GM23248 (cell line): ENCODE measurements around the gene PEX26. TPM values are rescaled to one million over a fixed set of nuclear protein-coding genes. Genes with fewer than 3 reads are reported as not detected.

Source experiments
- DNase-seq: peaks from one replicate; pipeline ENCODE4 v3.0.0-alpha.2; 2015
- H2AFZ ChIP-seq: fragments of 200-600 bp; sonication (generic); 2 replicates; pipeline ENCODE4 v1.6.1; 2016; ENCODE audit warnings: antibody characterized with exemption
- H3F3A ChIP-seq: fragments of 200-600 bp; sonication (generic); 2 replicates; pipeline ENCODE4 v1.6.1; 2016; ENCODE audit warnings: mild to moderate bottlenecking, antibody characterized with exemption, mixed run types; ENCODE audit not compliant: insufficient read depth
- H3K27ac ChIP-seq: fragments of 200-600 bp; sonication (generic); 2 replicates; pipeline ENCODE4 v1.5.1; 2016; ENCODE audit warnings: mild to moderate bottlenecking
- H3K27me3 ChIP-seq: fragments of 200-600 bp; sonication (generic); replicated peaks from 2 replicates; pipeline ENCODE4 v1.6.1; 2016; ENCODE audit warnings: mild to moderate bottlenecking; ENCODE audit not compliant: insufficient read depth
- H3K36me3 ChIP-seq: fragments of 200-600 bp; sonication (generic); 2 replicates; pipeline ENCODE4 v1.6.1; 2016; ENCODE audit warnings: low read depth, mild to moderate bottlenecking
- H3K4me1 ChIP-seq: fragments of 200-600 bp; sonication (generic); 2 replicates; pipeline ENCODE4 v1.6.1; 2016; ENCODE audit warnings: mild to moderate bottlenecking; ENCODE audit not compliant: insufficient read depth
- H3K4me2 ChIP-seq: fragments of 200-600 bp; sonication (generic); one replicate; pipeline ENCODE4 v1.6.1; 2016; ENCODE audit warnings: mild to moderate bottlenecking; ENCODE audit not compliant: unreplicated experiment
- H3K4me3 ChIP-seq: fragments of 200-600 bp; sonication (generic); 2 replicates; pipeline ENCODE4 v1.5.1; 2016; ENCODE audit warnings: mild to moderate bottlenecking
- H3K79me2 ChIP-seq: fragments of 200-600 bp; sonication (generic); 2 replicates; pipeline ENCODE4 v1.6.1; 2016; ENCODE audit warnings: mild to moderate bottlenecking; ENCODE audit not compliant: insufficient read depth
- H3K9ac ChIP-seq: fragments of 200-600 bp; sonication (generic); 2 replicates; pipeline ENCODE4 v1.6.1; 2016; ENCODE audit warnings: mild to moderate bottlenecking
- H3K9me2 ChIP-seq: fragments of 200-600 bp; sonication (generic); 2 replicates; pipeline ENCODE4 v1.6.1; 2016; ENCODE audit warnings: mixed run types, mild to moderate bottlenecking, moderate library complexity; ENCODE audit not compliant: insufficient read depth
- H3K9me3 ChIP-seq: fragments of 200-600 bp; sonication (generic); one replicate; pipeline ENCODE4 v1.6.1; 2017; ENCODE audit warnings: low read depth
- H4K20me1 ChIP-seq: fragments of 200-600 bp; sonication (generic); 2 replicates; pipeline ENCODE4 v1.6.0; 2016; ENCODE audit not compliant: insufficient read depth
- EZH2 ChIP-seq: fragments of 200-600 bp; sonication (generic); IDR thresholded peaks from 2 replicates; pipeline ENCODE4 v1.6.1; 2018; ENCODE audit warnings: antibody characterized with exemption, mild to moderate bottlenecking; ENCODE audit not compliant: insufficient read depth, poor library complexity, severe bottlenecking
- EZH2phosphoT487 ChIP-seq: fragments of 200-600 bp; sonication (generic); IDR thresholded peaks from 2 replicates; pipeline ENCODE4 v1.6.1; 2018; ENCODE audit warnings: antibody characterized with exemption, moderate library complexity, mild to moderate bottlenecking, low read depth; ENCODE audit not compliant: insufficient read depth
- WGBS, 2 experiments: methylation state at CpG; one replicate each; pipeline ENCODE4 v1.1.6; 2015 to 2017; ENCODE audit warnings: low lambda C conversion rate in 2 of 2, low coverage in 1 of 2; ENCODE audit errors: missing lambda C conversion rate in 2 of 2; 5-methylcytosine and 5-hydroxymethylcytosine counted together
- in situ Hi-C: fragments of 300-500 bp; cut with MboI; formaldehyde crosslinking; loops from 2 replicates; pipeline ENCODE4 v1.15.0; 2020
- polyA plus RNA-seq: library from polyadenylated mRNA; unstranded; fragments of >200 nt; fragmentation: Nextera tagmentation; extraction: Ambion mirVana; gene quantifications from 2 replicates; pipeline ENCODE4 v1.2.1, GENCODE V29; 2016
- total RNA-seq: library from RNA; depleted of rRNA; stranded (reverse); fragments of >200 nt; shearing (Covaris generic); gene quantifications from 2 replicates; pipeline ENCODE4 v1.2.3, GENCODE V29; 2014

The PEX26 gene
- total and polyA plus RNA-seq, 2 experiments from 2014 or later, result 4.7 to 32.2 TPM

DNA sequence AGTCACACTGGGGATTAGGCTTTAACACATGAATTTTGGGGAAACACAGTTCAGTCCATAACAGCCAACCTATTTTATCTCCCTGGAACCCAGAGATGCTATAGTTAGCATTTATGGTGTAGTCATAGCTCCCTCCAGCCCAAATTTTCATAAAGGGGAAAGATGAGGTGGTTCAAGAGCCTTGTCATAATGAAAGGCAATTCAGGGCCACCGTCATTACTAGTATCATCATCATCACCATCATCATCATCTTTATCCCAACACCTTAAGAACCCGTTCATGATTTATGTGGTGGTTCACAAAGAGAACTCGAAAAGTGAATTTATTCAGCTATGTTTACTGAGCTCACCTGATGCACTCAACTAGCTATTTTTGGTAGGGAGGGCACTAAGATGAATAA, 30.4 kb downstream of the PEX26 start:
- H3K4me1 ChIP-seq, result no peaks in the 10 kb centered on the region
- H3K4me3 ChIP-seq, result no peak overlapping the region
- no peaks in the 10 kb centered on the region for H3K9me3 ChIP-seq
- H3K4me2 ChIP-seq, result no peak overlapping the region
- no peak for TF ChIP-seq EZH2
- TF ChIP-seq EZH2phosphoT487, result no peak
- peaks cover 7% of the 10 kb centered on the region for H3F3A ChIP-seq
- H2AFZ ChIP-seq, result no peak overlapping the region
- H3K36me3 ChIP-seq, result no peaks in the 10 kb centered on the region
- no peak overlapping the region for H3K27ac ChIP-seq
- no peaks in the 10 kb centered on the region for H3K79me2 ChIP-seq
- H3K9ac ChIP-seq, result no peak overlapping the region
- H4K20me1 ChIP-seq, result no peaks in the 10 kb centered on the region
- DNase-seq, result no peak
- in situ Hi-C loops, result no loop called here
- WGBS, 2 experiments, result 95 to 97% methylated on average over 3 of the region's 3 CpGs
- H3K9me2 ChIP-seq, result no peaks in the 10 kb centered on the region
- no peaks in the 10 kb centered on the region for H3K27me3 ChIP-seq

DNA sequence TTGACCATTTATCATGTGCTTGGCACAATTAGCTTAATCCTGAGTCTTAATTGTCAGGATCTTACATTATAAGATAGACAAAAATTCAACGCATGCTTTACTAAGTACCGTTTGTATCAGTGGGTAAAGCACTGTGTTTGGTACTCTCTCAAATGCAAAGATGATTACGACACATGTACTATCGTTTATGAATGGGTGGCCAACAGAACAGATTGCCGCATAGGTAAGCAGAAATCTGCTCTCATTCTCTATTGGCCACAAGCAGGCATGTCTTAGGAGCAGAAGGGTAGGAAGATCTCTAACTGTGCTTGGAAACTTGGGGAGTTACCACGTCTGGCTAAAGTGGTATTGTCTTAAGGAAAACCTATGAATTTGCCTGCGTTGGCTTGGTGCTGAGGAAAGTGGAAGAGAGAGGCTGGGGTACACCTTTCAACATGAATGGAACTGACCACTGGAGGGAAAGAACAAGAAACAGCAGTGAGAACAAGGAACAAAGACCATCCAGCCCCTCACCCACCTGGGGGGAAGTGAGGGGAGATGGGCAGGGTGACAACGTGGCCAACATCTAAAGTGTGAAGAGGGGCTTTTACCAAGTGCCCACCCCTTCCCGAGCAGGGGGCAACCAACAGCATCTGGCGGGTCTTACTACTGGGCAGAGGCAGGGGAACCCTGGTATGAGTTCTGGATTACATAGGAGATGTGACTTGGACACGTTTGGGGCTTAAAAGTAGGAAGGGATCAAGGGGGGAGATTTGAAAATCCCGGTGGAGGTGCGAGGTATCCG, 31.8 kb downstream of the PEX26 start:
- 49 to 56% methylated on average over 14 of the region's 14 CpGs for WGBS, 2 experiments
- Histone ChIP-seq H3K79me2 (no peaks in the 10 kb centered on the region), H3K27ac (no peak overlapping the region), H3K4me3 (no peak overlapping the region; the same call in 1 of the 2 replicates), H2AFZ (no peak overlapping the region; the same call in 1 of the 2 replicates), H3K9me2 (no peaks in the 10 kb centered on the region), H4K20me1 (no peaks in the 10 kb centered on the region), H3K4me2 (no peak overlapping the region), H3K4me1 (no peaks in the 10 kb centered on the region), H3K27me3 (no peaks in the 10 kb centered on the region), H3K36me3 (no peaks in the 10 kb centered on the region), H3F3A (peaks cover 7% of the 10 kb centered on the region), H3K9ac (no peak overlapping the region; the same call in 1 of the 2 replicates), H3K9me3 (no peaks in the 10 kb centered on the region)
- in situ Hi-C loops, result no loop called here
- DNase-seq, result no peak
- TF ChIP-seq EZH2 (no peak), EZH2phosphoT487 (no peak)

GRCh38 chr22:18110194-18110953, 32.6 kb downstream of the PEX26 start, which contains the start of gene TUBA8:
TUBA8 (plus strand) TSS chr22:18110809; CDS start chr22:18110866, 57 bp downstream.
- H3K9me2 ChIP-seq, result no peaks in the 10 kb centered on the region
- peaks cover 7% of the 10 kb centered on the region for H3F3A ChIP-seq
- peak within 1 kb of the TSS; percentile 29 for H3K9ac ChIP-seq
- no peaks in the 10 kb centered on the region for H3K27me3 ChIP-seq
- H3K4me1 ChIP-seq, result no peaks in the 10 kb centered on the region
- H3K4me3 ChIP-seq, result peak within 1 kb of the TSS; percentile 68
- no peaks in the 10 kb centered on the region for H3K79me2 ChIP-seq
- in situ Hi-C loops, result no loop called here
- H2AFZ ChIP-seq, result peak within 1 kb of the TSS; percentile 37
- H3K4me2 ChIP-seq, result peak within 1 kb of the TSS; percentile 65
- no peaks in the 10 kb centered on the region for H4K20me1 ChIP-seq
- H3K27ac ChIP-seq, result no peak within 1 kb of the TSS
- TF ChIP-seq EZH2 (no peak), EZH2phosphoT487 (no peak)
- H3K9me3 ChIP-seq, result no peaks in the 10 kb centered on the region
- DNase-seq, result peak; percentile 75
- 2 to 3% methylated on average over 42 to 62 of the region's 72 CpGs for WGBS, 2 experiments
- no peaks in the 10 kb centered on the region for H3K36me3 ChIP-seq

GRCh38 chr22:18110954-18111758, 33.4 kb downstream of the PEX26 start:
- 7 to 10% methylated on average over 34 of the region's 39 CpGs for WGBS, 2 experiments
- peak; percentile 10 for DNase-seq
- Histone ChIP-seq H2AFZ (peak overlapping the region; percentile 37), H3K27me3 (no peaks in the 10 kb centered on the region), H3K9me2 (no peaks in the 10 kb centered on the region), H3K9me3 (no peaks in the 10 kb centered on the region), H3K9ac (peak overlapping the region; percentile 29), H3K4me2 (peak overlapping the region; percentile 65), H3K36me3 (no peaks in the 10 kb centered on the region), H3K4me3 (peak overlapping the region; percentile 68), H3K4me1 (no peaks in the 10 kb centered on the region), H3K27ac (no peak overlapping the region), H4K20me1 (no peaks in the 10 kb centered on the region), H3F3A (peaks cover 7% of the 10 kb centered on the region), H3K79me2 (no peaks in the 10 kb centered on the region)
- in situ Hi-C loops, result no loop called here
- TF ChIP-seq EZH2phosphoT487 (no peak), EZH2 (no peak)
